HL-60 (cell line): ENCODE results near the gene LDB2.

Experiments used
- DNase-seq, 2 experiments: peaks; one replicate each; pipeline ENCODE4 v3.0.0-alpha.2; 2010 to 2020; ENCODE audit warnings: low read depth in 1 of 2, low spot score in 1 of 2
- H3K27ac ChIP-seq: fragments of 250-450 bp; sonication (Bioruptor Pico); replicated peaks from 2 replicates; pipeline ENCODE4 v1.5.1; 2020; ENCODE audit warnings: mild to moderate bottlenecking, moderate library complexity
- H3K27me3 ChIP-seq: fragments of 250-450 bp; sonication (Bioruptor Pico); 2 replicates; pipeline ENCODE4 v1.5.1; 2021; ENCODE audit warnings: mild to moderate bottlenecking, moderate library complexity; ENCODE audit not compliant: insufficient read depth, poor library complexity, severe bottlenecking
- H3K4me3 ChIP-seq: replicated peaks from 2 replicates; pipeline ENCODE4 v1.5.1; 2011; ENCODE audit warnings: mild to moderate bottlenecking, control low read depth, low read length; ENCODE audit not compliant: insufficient read depth
- GABPA ChIP-seq: IDR thresholded peaks from 2 replicates; pipeline ENCODE4 v1.6.1; 2012; ENCODE audit warnings: low read depth
- POLR2AphosphoS5 ChIP-seq: IDR thresholded peaks from 2 replicates; pipeline ENCODE4 v1.6.1; 2012; ENCODE audit warnings: low read depth
- SPI1 ChIP-seq: IDR thresholded peaks from 2 replicates; pipeline ENCODE4 v1.6.1; 2012; ENCODE audit warnings: low read depth, mild to moderate bottlenecking, borderline replicate concordance
- TF ChIP-seq, protein P1 (sequence below): IDR thresholded peaks from 2 replicates; pipeline ENCODE4 v1.6.1; 2012; ENCODE audit warnings: low read depth; ENCODE audit not compliant: insufficient replicate concordance
- TF ChIP-seq, protein P2 (sequence below): IDR thresholded peaks from one replicate; pipeline ENCODE4 v1.5.1; 2011; ENCODE audit warnings: low read length, control low read depth, inconsistent platforms; ENCODE audit not compliant: insufficient read depth

LDB2 gene

GRCh38 chr4:16537926-16538325 lies 360.5 kb downstream of the LDB2 start:
- no peak for DNase-seq
- TF ChIP-seq SPI1 (no peak), POLR2AphosphoS5 (no peak)
- TF ChIP-seq, protein P1, sequence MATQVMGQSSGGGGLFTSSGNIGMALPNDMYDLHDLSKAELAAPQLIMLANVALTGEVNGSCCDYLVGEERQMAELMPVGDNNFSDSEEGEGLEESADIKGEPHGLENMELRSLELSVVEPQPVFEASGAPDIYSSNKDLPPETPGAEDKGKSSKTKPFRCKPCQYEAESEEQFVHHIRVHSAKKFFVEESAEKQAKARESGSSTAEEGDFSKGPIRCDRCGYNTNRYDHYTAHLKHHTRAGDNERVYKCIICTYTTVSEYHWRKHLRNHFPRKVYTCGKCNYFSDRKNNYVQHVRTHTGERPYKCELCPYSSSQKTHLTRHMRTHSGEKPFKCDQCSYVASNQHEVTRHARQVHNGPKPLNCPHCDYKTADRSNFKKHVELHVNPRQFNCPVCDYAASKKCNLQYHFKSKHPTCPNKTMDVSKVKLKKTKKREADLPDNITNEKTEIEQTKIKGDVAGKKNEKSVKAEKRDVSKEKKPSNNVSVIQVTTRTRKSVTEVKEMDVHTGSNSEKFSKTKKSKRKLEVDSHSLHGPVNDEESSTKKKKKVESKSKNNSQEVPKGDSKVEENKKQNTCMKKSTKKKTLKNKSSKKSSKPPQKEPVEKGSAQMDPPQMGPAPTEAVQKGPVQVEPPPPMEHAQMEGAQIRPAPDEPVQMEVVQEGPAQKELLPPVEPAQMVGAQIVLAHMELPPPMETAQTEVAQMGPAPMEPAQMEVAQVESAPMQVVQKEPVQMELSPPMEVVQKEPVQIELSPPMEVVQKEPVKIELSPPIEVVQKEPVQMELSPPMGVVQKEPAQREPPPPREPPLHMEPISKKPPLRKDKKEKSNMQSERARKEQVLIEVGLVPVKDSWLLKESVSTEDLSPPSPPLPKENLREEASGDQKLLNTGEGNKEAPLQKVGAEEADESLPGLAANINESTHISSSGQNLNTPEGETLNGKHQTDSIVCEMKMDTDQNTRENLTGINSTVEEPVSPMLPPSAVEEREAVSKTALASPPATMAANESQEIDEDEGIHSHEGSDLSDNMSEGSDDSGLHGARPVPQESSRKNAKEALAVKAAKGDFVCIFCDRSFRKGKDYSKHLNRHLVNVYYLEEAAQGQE: no peak
- TF ChIP-seq, protein P2, sequence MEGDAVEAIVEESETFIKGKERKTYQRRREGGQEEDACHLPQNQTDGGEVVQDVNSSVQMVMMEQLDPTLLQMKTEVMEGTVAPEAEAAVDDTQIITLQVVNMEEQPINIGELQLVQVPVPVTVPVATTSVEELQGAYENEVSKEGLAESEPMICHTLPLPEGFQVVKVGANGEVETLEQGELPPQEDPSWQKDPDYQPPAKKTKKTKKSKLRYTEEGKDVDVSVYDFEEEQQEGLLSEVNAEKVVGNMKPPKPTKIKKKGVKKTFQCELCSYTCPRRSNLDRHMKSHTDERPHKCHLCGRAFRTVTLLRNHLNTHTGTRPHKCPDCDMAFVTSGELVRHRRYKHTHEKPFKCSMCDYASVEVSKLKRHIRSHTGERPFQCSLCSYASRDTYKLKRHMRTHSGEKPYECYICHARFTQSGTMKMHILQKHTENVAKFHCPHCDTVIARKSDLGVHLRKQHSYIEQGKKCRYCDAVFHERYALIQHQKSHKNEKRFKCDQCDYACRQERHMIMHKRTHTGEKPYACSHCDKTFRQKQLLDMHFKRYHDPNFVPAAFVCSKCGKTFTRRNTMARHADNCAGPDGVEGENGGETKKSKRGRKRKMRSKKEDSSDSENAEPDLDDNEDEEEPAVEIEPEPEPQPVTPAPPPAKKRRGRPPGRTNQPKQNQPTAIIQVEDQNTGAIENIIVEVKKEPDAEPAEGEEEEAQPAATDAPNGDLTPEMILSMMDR: no peak
- no peaks in the 10 kb centered on the region for H3K27me3 ChIP-seq
- no peak overlapping the region for H3K27ac ChIP-seq
- H3K4me3 ChIP-seq: no peak overlapping the region

GRCh38 chr4:16532240-16532970 lies 366.0 kb downstream of the LDB2 start:
- TF ChIP-seq, protein P1: no peak
- TF ChIP-seq, protein P2: no peak
- TF ChIP-seq GABPA (no peak), SPI1 (no peak), POLR2AphosphoS5 (no peak)
- Histone ChIP-seq H3K27me3 (peaks cover 4% of the 10 kb centered on the region), H3K27ac (no peak overlapping the region), H3K4me3 (no peak overlapping the region)
- DNase-seq: no peak

- no peak for DNase-seq
- TF ChIP-seq GABPA (no peak), SPI1 (no peak), POLR2AphosphoS5 (no peak)
- TF ChIP-seq, protein P1: no peak
- TF ChIP-seq, protein P2: no peak
- no peak overlapping the region for H3K27ac ChIP-seq
Observed at GRCh38 chr4:16530688-16531635, 367.5 kb downstream of the LDB2 start.

More at GRCh38 chr4:16530688-16531635, 367.5 kb downstream of the LDB2 start:
- H3K27me3 ChIP-seq: peaks cover 4% of the 10 kb centered on the region
- H3K4me3 ChIP-seq: no peak overlapping the region
